Amniotic epithelial cell (primary cell): ENCODE results near the gene IFTAP.
"Not testable (repeated sequence)": the region's sequence is repeated elsewhere in the genome, so short reads cannot be mapped to it uniquely, and the experiment has no call there.

Source experiments
- DNase-seq: peaks from one replicate; pipeline ENCODE4 v3.0.0-alpha.2; 2010; ENCODE audit warnings: low read depth

Gene IFTAP, protein sequence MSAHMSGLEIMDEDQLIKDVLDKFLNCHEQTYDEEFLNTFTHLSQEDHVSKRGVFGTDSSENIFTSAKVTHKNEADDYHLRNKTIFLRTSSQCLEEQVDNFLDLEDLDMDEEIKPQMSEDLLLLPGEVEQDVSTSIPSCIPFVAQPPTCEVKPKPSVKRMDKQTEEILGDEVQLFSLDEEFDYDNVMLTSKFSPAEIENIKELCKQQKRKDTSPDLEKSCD

DNA sequence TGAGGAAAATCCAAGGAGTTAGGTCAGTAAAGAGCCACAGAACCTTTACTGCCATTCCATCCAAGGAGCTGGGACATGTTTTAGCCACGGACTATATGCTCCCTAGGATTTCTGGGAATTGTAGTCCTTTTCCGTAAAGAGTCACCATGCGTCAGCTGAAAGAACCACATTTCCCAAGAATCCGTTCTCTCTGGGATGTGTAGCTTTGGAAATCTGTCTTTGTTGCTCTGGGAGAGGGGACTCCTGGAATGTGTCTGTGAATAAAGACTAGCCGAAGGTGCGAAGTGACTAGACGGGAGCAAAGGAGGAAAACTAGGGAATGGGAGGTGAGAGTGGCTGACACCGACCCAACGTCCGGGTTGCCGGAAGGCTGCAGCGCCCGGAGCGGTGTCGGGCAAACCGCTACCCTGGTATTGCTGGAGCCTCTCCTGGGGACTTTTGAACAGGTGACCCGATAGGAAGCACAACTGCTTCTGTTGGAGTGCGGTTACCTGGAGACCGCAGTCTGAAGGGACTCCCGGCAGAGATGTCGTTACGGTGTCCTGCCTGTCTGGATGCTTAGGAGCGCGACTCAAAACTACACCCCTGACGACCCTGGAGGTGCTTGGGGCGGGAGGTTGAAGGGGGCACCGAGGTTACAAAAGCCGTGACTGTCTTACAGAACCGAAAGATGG is at the start of gene IFTAP:
Gene IFTAP, plus strand, starts transcription at position 187 of the 674 bp plus-strand sequence. CDS start 15,602 bp downstream, outside the sequence.
- DNase-seq = peak; percentile 94

GRCh38 chr11:36550385-36551115 is 43.8 kb upstream of the IFTAP start:
- DNase-seq = no peak

DNA sequence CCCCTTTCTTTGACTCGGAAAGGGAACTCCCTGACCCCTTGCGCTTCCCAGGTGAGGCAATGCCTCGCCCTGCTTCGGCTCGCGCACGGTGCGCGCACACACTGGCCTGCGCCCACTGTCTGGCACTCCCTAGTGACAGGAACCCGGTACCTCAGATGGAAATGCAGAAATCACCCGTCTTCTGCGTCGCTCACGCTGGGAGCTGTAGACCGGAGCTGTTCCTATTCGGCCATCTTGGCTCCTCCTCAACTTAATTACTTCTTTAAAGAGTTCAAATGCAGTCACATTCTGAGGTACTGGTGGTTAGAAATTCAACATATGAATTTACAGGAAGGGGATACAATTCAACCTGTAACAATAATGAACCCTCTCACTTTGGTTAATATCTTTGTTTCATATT is 36.9 kb upstream of the IFTAP start:
- not testable (repeated sequence) for DNase-seq

DNA sequence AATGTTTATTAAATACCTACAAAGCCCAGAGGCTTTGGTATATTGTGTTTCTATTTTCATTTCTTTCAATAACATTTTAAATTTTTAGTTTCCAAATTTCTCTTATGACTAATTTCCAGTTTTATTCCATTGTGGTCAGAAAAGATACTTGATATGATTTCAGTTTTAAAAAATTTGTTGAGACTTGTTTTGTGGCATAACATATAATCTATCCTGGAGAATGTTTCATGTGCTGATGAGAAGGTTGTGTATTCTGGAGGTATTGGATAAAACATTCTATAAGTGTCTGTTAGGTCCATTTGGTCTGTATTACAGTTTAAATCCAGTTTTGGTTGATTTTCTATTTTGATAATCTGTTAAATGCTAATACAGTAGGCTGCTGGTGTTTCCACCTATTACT is 36.3 kb upstream of the IFTAP start:
- DNase-seq = no peak

- DNase-seq = no peak
These were observed 35.5 kb upstream of the IFTAP start for GRCh38 chr11:36558571-36559413.

DNA sequence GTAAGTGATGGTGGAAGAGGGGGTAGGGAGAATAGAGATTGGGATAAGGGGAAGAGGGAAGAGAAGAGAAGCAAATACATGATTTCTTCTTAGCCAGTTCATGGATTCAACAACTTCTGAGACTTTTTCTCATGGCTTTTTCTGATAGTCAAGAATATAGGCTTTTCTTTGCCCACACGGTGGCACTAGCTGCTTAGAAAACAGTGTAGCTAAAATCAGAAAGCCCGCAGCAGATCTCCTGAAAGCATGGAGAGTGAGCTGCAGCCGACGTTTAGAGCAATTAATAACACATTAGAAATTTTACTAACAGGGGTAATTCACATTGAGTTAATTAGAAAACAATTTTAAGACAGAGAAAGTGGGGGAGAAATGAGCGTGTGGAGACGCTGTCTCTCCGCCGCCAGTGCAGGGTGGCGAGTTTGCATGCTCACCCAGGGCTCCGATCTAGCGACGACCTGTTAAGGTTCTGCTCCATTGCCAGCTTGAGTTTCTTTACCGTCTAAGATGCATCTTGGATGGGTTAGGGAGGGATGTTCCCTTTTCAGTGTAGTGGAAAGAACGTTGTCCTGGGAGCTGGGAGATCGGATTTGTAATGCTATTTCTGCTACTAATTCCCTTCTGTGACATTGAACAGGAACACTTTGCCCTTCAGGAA is 29.8 kb upstream of the IFTAP start:
- DNase-seq = peak; percentile 51

DNA sequence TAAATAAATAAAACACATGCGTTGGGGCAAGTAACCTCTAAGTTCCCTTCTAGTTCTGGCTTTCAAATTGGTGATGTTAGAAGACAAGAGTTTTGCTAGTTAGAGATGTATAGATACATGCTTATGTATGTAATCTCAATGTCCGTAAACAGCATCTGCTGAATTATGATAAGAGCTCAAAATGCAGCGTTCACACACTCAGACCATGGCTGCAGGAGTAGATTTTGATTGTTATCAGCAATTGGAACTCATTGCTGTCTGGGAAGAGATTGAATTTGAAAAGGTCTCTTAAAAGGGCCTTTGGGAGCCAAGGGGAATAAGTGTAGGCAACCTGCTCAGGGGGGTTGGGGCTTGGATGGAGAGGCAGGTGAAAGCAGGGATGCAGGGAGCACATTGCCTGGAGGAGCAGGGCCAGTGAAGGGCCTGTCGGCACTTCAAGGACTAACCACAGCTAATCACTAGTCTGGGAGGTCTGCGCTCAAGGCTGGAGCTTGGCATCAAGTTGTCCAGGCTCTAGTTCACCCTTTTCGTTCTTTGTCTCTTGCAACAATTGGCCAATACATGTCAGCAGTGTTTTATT is 29.2 kb upstream of the IFTAP start:
- no peak for DNase-seq

DNA sequence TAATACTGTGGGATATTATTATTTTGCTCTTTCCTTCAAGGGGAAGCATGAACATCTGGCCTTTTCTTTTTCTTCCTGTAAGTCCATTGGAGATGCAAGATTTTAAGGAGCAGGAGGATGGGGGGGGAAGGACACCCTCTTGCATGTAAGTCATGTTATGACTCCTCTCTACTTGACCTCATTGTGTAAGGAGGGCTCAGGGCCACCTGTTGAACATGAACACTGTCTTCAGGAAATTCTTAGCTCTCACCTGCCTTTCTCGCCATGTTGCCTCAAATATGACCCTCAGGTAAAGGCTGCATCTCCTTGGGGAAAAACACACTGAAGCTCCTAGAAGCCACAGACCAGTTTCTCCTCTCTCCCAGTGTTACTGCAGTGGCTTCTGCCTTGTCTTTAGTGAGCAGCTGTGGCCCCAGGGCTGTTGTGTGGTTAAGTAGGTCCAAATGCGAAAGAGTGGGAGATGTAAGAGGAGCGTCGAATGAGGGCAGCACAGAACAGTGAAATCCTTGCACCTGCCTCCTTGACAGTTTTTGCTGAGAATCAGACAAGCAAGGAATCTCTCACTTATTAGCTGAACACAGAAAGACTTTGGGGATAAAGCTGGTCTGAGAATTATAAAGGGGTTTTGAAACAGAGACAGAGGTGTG is 27.8 kb upstream of the IFTAP start:
- DNase-seq = no peak

DNA sequence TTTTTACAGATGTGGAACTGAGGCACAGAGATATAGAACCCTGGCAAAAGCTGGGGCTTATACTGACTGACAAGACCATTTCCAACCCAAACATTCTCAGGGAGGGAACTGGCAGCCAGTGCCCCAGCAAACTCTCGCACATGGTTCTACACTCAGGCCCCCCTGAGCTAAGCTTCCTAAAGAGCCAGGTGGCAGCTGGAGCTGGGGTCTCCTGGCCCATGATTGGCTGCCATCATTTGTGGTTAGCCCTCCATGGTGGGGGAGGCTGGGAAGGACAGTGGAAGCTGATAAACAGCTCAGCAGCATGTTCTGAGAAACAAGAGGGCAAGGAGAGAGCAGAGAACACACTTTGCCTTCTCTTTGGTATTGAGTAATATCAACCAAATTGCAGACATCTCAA is 26.6 kb upstream of the IFTAP start, which contains the start of gene RAG1:
Gene RAG1, plus strand, starts transcription at position 314 of the 400 bp plus-strand sequence. CDS start 5,298 bp downstream, outside the sequence.
- no peak for DNase-seq

- no peak for DNase-seq
These were observed 25.2 kb upstream of the IFTAP start for GRCh38 chr11:36569095-36569494.

DNA sequence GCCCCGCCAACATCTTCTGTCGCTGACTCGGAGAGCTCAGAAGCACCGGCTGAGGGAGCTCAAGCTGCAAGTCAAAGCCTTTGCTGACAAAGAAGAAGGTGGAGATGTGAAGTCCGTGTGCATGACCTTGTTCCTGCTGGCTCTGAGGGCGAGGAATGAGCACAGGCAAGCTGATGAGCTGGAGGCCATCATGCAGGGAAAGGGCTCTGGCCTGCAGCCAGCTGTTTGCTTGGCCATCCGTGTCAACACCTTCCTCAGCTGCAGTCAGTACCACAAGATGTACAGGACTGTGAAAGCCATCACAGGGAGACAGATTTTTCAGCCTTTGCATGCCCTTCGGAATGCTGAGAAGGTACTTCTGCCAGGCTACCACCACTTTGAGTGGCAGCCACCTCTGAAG is 19.8 kb upstream of the IFTAP start:
- no peak for DNase-seq

- no peak for DNase-seq
These were observed 16.9 kb upstream of the IFTAP start for GRCh38 chr11:36577373-36577772.

DNA sequence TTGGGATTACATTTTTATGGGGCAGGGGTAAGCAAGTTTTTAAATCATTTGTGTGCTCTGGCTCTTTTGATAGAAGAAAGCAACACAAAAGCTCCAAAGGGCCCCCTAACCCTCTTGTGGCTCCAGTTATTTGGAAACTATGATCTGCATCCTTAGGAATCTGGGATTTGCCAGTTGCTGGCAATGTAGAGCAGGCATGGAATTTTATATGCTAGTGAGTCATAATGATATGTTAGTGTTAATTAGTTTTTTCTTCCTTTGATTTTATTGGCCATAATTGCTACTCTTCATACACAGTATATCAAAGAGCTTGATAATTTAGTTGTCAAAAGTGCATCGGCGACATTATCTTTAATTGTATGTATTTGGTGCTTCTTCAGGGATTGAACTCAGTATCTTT is 16.4 kb upstream of the IFTAP start:
- peak; percentile 7 for DNase-seq

GRCh38 chr11:36578458-36578857 is 15.8 kb upstream of the IFTAP start:
- no peak for DNase-seq

- DNase-seq = no peak
These were observed 12.8 kb upstream of the IFTAP start for GRCh38 chr11:36581536-36581935.

- no peak for DNase-seq
These were observed 10.6 kb upstream of the IFTAP start for GRCh38 chr11:36583667-36584066.

DNA sequence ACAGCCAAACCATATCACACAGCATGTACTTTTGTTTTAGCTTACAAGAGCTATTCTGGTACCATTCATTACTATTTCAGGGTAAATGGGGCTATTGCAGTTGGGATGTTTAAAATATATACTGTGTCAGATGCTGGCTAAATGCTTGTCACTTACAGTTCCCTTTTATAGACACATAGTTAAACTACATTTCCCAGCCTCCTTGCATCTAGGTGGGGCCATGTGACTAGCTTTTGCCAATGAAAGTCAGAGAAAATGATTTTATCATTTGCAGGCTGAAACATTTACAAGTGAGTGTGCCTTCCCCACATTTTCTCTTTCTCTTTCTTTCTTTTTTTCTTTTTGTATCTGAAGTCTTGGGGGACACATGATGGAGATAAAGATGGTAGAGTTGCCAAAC is 7.8 kb upstream of the IFTAP start:
- DNase-seq = no peak

- DNase-seq = no peak
These were observed 6.2 kb upstream of the IFTAP start for GRCh38 chr11:36588099-36588498.

DNA sequence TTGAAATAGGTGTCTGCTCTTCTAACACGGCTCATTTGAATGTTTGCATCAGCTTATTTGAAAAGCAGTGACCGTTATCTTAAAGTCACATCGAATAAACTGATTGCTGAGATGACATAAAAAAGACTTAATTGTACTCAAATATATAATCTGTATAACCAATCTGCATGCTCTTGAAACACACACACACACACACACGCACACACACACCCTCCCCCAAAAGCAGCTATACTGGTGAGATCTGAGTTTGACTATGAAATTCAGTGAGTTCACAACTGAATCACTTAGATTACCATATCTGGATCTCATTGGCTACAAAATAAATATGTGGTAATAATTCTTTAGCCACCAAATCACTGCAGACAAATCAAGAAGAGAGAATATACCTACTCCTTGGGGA is 3.8 kb upstream of the IFTAP start:
- no peak for DNase-seq

GRCh38 chr11:36591433-36591832 is 2.9 kb upstream of the IFTAP start:
- no peak for DNase-seq

DNA sequence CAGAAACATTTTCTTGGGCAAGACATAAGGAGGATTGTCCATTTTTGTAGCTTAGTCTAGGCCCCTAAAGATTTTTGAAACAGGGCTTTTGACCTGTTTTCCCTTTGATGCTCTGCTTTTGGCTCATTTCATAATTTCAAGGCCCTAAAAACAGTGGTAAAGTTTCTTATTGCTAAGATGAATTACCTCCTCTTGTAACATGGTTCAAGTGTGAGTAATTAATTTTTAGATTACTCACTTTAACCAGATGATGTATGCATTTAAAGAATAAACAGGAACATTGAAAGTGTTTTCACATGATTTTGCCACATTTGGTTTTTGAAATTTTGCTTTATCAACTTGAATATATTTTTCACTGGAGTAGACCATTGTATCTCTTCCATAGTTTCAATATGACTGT is 2.6 kb downstream of the IFTAP start:
- DNase-seq = no peak
